ENCODE measurements around the gene VIPAS39. TPM values are rescaled to one million over a fixed set of nuclear protein-coding genes. Genes with fewer than 3 reads are reported as not detected.

The VIPAS39 gene
- total RNA-seq, 4 donors from 2014 or later, result 19.0 to 55.3 (median 25.3) TPM

DNA sequence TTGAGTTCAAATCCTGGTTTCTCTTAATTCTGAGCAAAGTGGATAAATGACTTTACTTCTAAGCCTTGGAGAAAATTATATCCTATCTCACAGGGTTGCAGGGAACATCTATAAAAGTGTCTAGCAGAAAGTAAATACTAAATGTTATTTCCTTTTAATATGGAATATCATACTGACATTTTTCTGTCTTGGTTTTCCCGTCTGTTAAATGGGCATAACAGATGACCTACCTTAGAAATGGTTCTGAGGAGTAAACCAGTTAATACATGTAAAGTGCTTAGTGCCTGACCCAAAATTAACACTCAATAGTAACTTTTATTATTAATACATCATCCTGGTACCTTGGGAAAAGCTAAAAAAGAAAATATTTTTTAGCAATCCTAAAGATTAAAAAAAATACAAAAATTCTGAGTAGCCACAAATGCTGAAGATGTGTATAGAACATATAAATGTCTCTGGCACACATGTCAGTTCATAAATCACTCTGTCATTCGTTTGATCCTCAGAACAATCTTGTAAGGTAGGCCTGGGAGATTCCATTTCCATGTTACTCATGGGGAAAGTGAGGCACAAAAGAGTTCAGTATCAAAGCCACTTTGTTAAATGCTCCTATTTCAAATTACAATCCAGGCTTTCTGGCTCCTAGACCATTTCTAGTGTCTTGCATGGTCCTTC, 1.3 kb downstream of the VIPAS39 start:
- TF ChIP-seq POLR2A (IDR thresholded peaks at IDR 0.05), result no peak
- TF ChIP-seq, protein P1, sequence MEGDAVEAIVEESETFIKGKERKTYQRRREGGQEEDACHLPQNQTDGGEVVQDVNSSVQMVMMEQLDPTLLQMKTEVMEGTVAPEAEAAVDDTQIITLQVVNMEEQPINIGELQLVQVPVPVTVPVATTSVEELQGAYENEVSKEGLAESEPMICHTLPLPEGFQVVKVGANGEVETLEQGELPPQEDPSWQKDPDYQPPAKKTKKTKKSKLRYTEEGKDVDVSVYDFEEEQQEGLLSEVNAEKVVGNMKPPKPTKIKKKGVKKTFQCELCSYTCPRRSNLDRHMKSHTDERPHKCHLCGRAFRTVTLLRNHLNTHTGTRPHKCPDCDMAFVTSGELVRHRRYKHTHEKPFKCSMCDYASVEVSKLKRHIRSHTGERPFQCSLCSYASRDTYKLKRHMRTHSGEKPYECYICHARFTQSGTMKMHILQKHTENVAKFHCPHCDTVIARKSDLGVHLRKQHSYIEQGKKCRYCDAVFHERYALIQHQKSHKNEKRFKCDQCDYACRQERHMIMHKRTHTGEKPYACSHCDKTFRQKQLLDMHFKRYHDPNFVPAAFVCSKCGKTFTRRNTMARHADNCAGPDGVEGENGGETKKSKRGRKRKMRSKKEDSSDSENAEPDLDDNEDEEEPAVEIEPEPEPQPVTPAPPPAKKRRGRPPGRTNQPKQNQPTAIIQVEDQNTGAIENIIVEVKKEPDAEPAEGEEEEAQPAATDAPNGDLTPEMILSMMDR (IDR thresholded peaks at IDR 0.05), result no peak
- Histone ChIP-seq H3K9me3 (no peaks in the 10 kb centered on the region), H3K27me3 (no peaks in the 10 kb centered on the region), H3K4me3 (peak overlapping the region in 2 of 4 donors; percentile 74 to 87), H3K36me3 (peaks cover 0 to 29% (median 0%) of the 10 kb centered on the region in 3 donors), H3K4me1 (peaks cover 0 to 14% (median 8%) of the 10 kb centered on the region in 4 donors), H3K27ac (no peak overlapping the region)
- DNase-seq, result no peak

DNA sequence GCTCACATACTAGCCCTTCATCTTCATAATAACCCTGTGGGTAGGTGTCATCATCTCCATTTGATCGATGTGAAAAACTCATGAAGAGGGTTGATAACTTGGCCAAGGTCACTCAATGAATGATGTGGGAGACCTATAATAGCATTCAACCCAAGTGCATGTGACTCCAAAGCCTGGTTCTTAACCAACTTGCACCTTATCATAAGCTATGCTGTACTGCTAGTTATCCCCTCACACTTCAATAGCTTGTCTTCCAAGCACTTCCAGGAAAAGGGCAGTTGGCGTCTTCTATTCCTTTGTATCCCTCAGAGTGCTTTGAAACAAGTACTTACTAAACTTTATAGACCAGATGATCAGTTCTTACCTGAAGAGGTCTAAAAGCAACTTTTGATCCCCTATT, 15.2 kb downstream of the VIPAS39 start:
- no peaks in the 10 kb centered on the region for H3K27me3 ChIP-seq
- H3K4me1 ChIP-seq, result no peaks in the 10 kb centered on the region
- peaks cover 0 to 94% (median 0%) of the 10 kb centered on the region in 3 donors for H3K36me3 ChIP-seq
- no peak for DNase-seq
- no peak overlapping the region for H3K27ac ChIP-seq
- no peak overlapping the region for H3K4me3 ChIP-seq
- H3K9me3 ChIP-seq, result no peaks in the 10 kb centered on the region
- TF ChIP-seq, protein P1 (IDR thresholded peaks at IDR 0.05), result no peak
- no peak for TF ChIP-seq POLR2A (IDR thresholded peaks at IDR 0.05)

DNA sequence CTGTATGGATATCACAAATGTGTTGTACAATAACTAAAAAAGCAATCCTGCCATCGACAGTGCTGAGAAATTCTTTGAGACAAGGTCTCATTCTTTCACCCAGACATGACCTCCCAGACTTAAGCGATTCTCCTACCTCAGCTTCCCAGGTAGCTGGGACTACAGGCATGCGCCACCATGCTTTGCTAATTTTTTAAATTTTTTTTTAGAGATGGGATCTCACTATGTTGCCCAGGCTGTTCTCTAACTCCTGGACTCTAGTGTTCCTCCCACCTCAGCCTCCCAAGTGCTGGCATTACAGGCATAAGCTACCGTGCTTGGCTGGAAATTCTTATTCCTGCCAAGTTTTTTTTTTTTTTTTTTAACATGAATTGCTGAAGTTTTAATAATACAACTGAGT, 17.5 kb downstream of the VIPAS39 start:
- Histone ChIP-seq H3K9me3 (no peaks in the 10 kb centered on the region), H3K4me3 (no peak overlapping the region), H3K27me3 (no peaks in the 10 kb centered on the region), H3K4me1 (no peaks in the 10 kb centered on the region), H3K27ac (no peak overlapping the region), H3K36me3 (peaks cover 0 to 95% (median 0%) of the 10 kb centered on the region in 3 donors)
- TF ChIP-seq POLR2A (IDR thresholded peaks at IDR 0.05), result no peak
- TF ChIP-seq, protein P1 (IDR thresholded peaks at IDR 0.05), result no peak
- DNase-seq, result no peak

DNA sequence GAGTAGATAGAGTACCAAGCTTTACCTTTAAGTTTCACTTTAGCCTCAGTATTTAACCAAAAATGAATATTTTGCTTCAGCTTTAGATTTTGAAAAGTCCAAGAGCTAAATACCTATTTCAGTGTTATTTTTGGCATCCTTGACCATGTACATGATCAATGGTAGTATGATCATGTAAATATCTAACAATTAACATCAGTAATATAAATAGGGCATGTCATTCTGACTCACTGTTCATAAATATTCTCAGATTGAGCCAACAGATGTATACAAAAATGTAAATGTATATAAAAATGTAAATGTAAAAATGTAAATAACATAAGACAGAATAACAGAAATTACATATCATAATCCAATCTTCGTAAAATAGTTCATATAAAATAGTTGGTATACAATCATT, 18.8 kb downstream of the VIPAS39 start:
- Histone ChIP-seq H3K9me3 (no peaks in the 10 kb centered on the region), H3K27me3 (no peaks in the 10 kb centered on the region), H3K27ac (no peak overlapping the region), H3K4me1 (no peaks in the 10 kb centered on the region), H3K4me3 (no peak overlapping the region), H3K36me3 (peaks cover 0 to 95% (median 0%) of the 10 kb centered on the region in 3 donors)
- DNase-seq, result no peak
- TF ChIP-seq, protein P1 (IDR thresholded peaks at IDR 0.05), result no peak
- no peak for TF ChIP-seq POLR2A (IDR thresholded peaks at IDR 0.05)

DNA sequence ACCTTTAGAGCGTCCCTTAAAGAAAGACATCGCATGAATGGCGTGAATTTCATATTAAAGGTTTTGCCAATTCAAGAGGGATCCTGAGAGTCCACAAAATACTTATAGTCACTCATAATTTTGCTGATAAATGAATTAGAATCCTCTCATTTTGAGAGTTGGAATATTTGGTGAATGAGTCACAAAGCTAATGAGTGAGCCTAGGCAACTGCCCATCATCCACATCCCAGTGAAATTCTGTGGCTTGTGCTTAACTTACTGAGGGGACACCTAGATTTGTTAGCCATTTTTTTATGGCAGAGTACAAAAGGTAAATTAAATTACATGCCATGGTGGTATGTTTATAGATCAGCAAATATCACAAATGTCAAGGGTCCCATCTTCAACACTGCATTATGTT, 21.4 kb downstream of the VIPAS39 start:
- no peak for DNase-seq
- no peaks in the 10 kb centered on the region for H3K27me3 ChIP-seq
- H3K36me3 ChIP-seq, result peaks cover 0 to 95% (median 0%) of the 10 kb centered on the region in 3 donors
- no peaks in the 10 kb centered on the region for H3K4me1 ChIP-seq
- TF ChIP-seq, protein P1 (IDR thresholded peaks at IDR 0.05), result no peak
- no peak for TF ChIP-seq POLR2A (IDR thresholded peaks at IDR 0.05)
- H3K9me3 ChIP-seq, result no peaks in the 10 kb centered on the region
- H3K27ac ChIP-seq, result no peak overlapping the region
- H3K4me3 ChIP-seq, result no peak overlapping the region
